A673 (cell line): ENCODE measurements around the gene DDA1.

Experiments
- EZH2 ChIP-seq: fragments of 200-600 bp; sonication (generic); IDR thresholded peaks from 2 replicates; pipeline ENCODE4 v1.6.1; 2017; ENCODE audit warnings: borderline replicate concordance, low read depth, mild to moderate bottlenecking, mixed read lengths, antibody characterized with exemption, low read length; ENCODE audit not compliant: poor library complexity, severe bottlenecking
- TF ChIP-seq, protein P1 (sequence below): fragments of 300-800, 200-600 bp; sonication (generic); conservative IDR thresholded peaks from 2 replicates; pipeline ENCODE4 v1.5.1; 2017; ENCODE audit warnings: low read depth, mild to moderate bottlenecking, antibody characterized with exemption, low read length, moderate library complexity, mixed read lengths

DNA sequence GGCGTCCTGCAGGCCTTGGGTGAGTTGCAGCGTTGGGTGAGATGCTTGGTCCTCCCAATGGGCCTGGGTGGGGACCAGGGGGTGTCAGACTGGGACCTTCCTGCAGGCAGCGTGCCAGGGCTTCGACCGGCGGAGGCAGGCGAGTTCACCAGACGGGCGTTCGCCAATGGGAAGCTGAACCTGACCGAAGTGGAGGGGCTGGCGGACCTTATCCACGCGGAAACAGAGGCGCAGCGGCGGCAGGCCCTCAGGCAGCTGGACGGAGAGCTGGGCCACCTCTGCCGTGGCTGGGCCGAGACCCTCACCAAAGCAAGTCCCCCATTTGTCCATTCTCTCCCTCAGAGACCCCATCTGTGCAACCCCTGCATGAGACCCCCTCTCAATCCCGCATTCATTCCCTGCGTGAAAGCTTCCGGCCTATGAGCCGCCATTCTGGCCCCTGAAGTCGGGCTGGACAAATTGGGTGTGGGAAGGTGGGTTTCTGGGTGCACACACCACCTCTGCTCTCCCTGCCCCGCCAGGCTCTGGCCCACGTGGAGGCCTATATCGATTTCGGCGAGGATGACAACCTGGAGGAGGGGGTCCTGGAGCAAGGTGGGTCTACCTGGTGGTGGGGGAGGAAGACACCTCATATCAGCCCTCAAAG lies 29.2 kb downstream of the DDA1 start:
- TF ChIP-seq, protein P1, sequence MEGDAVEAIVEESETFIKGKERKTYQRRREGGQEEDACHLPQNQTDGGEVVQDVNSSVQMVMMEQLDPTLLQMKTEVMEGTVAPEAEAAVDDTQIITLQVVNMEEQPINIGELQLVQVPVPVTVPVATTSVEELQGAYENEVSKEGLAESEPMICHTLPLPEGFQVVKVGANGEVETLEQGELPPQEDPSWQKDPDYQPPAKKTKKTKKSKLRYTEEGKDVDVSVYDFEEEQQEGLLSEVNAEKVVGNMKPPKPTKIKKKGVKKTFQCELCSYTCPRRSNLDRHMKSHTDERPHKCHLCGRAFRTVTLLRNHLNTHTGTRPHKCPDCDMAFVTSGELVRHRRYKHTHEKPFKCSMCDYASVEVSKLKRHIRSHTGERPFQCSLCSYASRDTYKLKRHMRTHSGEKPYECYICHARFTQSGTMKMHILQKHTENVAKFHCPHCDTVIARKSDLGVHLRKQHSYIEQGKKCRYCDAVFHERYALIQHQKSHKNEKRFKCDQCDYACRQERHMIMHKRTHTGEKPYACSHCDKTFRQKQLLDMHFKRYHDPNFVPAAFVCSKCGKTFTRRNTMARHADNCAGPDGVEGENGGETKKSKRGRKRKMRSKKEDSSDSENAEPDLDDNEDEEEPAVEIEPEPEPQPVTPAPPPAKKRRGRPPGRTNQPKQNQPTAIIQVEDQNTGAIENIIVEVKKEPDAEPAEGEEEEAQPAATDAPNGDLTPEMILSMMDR = no peak
- no peak for TF ChIP-seq EZH2
